ENCODE results near the gene HIBADH. TPM values are rescaled to one million over a fixed set of nuclear protein-coding genes. Genes with fewer than 3 reads are reported as not detected.
"Not testable (repeated sequence)": the region's sequence is repeated elsewhere in the genome, so short reads cannot be mapped to it uniquely, and the experiment has no call there.

Gene HIBADH
- total RNA-seq, 1 experiment from 2014 or later = 31.2 TPM

DNA sequence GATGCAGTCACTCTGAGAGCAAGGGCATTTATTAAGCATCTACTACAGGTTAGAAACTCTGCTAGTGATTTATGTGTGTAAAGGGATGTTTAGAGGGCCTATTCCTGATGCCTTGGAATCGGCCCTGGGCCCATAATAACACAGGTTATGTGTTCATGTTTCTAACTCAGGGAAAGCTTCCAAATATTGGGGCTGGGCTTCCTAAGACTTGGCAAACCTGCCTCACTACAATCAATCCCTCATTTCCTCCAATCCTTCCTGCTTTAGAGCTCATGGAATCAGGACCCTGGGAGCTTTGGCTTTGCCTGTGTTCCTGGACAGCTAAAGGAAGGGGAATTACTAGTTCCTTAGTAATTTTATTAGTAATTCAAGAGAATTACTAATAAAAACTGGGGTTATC lies 148.8 kb downstream of the HIBADH start:
- TF ChIP-seq TCF7L2 (IDR thresholded peaks at IDR 0.05; ENCODE audit: low read depth, low read length) = no peak
- TF ChIP-seq SIN3A (IDR thresholded peaks at IDR 0.05; ENCODE audit: borderline replicate concordance, insufficient read depth, low read depth, low read length) = no peak
- TF ChIP-seq, protein P1, sequence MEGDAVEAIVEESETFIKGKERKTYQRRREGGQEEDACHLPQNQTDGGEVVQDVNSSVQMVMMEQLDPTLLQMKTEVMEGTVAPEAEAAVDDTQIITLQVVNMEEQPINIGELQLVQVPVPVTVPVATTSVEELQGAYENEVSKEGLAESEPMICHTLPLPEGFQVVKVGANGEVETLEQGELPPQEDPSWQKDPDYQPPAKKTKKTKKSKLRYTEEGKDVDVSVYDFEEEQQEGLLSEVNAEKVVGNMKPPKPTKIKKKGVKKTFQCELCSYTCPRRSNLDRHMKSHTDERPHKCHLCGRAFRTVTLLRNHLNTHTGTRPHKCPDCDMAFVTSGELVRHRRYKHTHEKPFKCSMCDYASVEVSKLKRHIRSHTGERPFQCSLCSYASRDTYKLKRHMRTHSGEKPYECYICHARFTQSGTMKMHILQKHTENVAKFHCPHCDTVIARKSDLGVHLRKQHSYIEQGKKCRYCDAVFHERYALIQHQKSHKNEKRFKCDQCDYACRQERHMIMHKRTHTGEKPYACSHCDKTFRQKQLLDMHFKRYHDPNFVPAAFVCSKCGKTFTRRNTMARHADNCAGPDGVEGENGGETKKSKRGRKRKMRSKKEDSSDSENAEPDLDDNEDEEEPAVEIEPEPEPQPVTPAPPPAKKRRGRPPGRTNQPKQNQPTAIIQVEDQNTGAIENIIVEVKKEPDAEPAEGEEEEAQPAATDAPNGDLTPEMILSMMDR (IDR thresholded peaks at IDR 0.05) = no peak
- TF ChIP-seq, protein P2, sequence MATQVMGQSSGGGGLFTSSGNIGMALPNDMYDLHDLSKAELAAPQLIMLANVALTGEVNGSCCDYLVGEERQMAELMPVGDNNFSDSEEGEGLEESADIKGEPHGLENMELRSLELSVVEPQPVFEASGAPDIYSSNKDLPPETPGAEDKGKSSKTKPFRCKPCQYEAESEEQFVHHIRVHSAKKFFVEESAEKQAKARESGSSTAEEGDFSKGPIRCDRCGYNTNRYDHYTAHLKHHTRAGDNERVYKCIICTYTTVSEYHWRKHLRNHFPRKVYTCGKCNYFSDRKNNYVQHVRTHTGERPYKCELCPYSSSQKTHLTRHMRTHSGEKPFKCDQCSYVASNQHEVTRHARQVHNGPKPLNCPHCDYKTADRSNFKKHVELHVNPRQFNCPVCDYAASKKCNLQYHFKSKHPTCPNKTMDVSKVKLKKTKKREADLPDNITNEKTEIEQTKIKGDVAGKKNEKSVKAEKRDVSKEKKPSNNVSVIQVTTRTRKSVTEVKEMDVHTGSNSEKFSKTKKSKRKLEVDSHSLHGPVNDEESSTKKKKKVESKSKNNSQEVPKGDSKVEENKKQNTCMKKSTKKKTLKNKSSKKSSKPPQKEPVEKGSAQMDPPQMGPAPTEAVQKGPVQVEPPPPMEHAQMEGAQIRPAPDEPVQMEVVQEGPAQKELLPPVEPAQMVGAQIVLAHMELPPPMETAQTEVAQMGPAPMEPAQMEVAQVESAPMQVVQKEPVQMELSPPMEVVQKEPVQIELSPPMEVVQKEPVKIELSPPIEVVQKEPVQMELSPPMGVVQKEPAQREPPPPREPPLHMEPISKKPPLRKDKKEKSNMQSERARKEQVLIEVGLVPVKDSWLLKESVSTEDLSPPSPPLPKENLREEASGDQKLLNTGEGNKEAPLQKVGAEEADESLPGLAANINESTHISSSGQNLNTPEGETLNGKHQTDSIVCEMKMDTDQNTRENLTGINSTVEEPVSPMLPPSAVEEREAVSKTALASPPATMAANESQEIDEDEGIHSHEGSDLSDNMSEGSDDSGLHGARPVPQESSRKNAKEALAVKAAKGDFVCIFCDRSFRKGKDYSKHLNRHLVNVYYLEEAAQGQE (IDR thresholded peaks at IDR 0.05; ENCODE audit: insufficient read depth in 1 of 2, low read depth in 2 of 2, low read length in 1 of 2) = no peak
- no peak for TF ChIP-seq POLR2AphosphoS5 (IDR thresholded peaks at IDR 0.05; ENCODE audit: low read depth, low read length)
- ChIA-PET CTCF (no interaction called here), POLR2A (no interaction called here)
- Histone ChIP-seq H3K36me3 (ENCODE audit: control insufficient read depth, insufficient read depth, low read length) (no peaks in the 10 kb centered on the region), H3K4me1 (ENCODE audit: control insufficient read depth, insufficient read depth, low read length) (no peaks in the 10 kb centered on the region), H3K27ac (ENCODE audit: low read length) (no peak overlapping the region), H3K27me3 (ENCODE audit: control insufficient read depth, insufficient read depth, low read length) (no peaks in the 10 kb centered on the region), H3K4me3 (ENCODE audit: low read depth in 2 of 2, low read length in 2 of 2) (no peak overlapping the region), H3K9me3 (ENCODE audit: control insufficient read depth, insufficient read depth, low read depth, low read length) (no peaks in the 10 kb centered on the region)
- BruUV-seq (replicated peaks) = no TSS peak
- intact Hi-C loops (cut with micrococcal nuclease; ENCODE audit: unreplicated experiment) (no loop called here), in situ Hi-C loops (cut with HindIII; ENCODE audit: low pct_unique_long_range_greater_than_20kb, low sequenced_read_pairs) (no loop called here)
- ATAC-seq = no peak
- no peak for DNase-seq (ENCODE audit: low read depth, low spot score)

DNA sequence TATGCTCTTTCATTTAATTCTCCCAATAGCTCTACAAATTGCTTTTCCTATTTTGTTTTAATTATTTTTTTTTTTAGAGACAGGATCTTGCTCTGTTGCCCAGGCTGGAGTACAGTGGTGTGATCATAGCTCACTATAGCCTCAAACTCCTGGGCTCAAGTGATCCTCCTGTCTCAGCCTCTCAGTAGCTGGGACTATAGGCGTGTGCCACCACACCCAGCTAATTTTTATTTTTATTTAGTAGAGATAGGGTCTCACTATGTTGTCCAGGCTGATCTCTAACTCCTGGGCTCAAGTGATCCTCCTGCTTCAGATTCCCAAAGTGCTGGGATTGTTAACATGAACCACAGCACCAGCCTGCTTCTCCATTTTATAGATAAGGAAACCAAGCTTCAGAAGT lies 151.3 kb downstream of the HIBADH start:
- H3K4me1 ChIP-seq (ENCODE audit: control insufficient read depth, insufficient read depth, low read length); BruUV-seq (replicated peaks); H3K9me3 ChIP-seq (ENCODE audit: control insufficient read depth, insufficient read depth, low read depth, low read length); H3K36me3 ChIP-seq (ENCODE audit: control insufficient read depth, insufficient read depth, low read length); DNase-seq (ENCODE audit: low read depth, low spot score); intact Hi-C loops (cut with micrococcal nuclease; ENCODE audit: unreplicated experiment); H3K4me3 ChIP-seq (ENCODE audit: low read depth in 2 of 2, low read length in 2 of 2); H3K27me3 ChIP-seq (ENCODE audit: control insufficient read depth, insufficient read depth, low read length); in situ Hi-C loops (cut with HindIII; ENCODE audit: low pct_unique_long_range_greater_than_20kb, low sequenced_read_pairs); ATAC-seq; H3K27ac ChIP-seq (ENCODE audit: low read length): not testable (repeated sequence)
- ChIA-PET POLR2A (interaction anchor here (0.5 kb wide), 1 partner anchor 94 kb away, joined by 3 read pairs; no protein-coding TSS in a partner anchor), CTCF (interaction anchor here (0.5 to 0.7 kb wide), 3 partner anchors 17 to 223 kb away, joined by 3 to 5 read pairs (median 5); no protein-coding TSS in a partner anchor)

DNA sequence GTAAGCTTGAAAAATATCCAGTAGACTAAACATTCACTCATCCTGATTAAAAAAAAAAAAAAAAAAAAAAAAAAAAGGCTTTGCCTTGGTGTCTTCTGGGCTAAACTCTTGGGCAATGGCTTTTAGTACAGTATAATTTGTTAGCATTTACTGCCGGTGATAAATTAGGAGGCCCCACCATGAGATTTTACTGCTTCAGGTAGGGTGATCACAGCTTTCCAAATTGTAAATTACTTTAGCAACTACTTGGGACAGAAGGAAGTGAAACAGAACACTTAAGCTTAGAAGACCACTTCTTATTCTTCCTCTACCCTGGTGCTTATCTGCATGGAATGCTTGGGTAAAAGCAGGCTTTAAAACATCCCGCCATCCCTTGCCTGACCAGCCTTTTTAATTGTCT lies 152.1 kb downstream of the HIBADH start:
- no TSS peak for BruUV-seq (replicated peaks)

More for the DNA sequence above, 152.1 kb downstream of the HIBADH start:
- in situ Hi-C loops (cut with HindIII; ENCODE audit: low pct_unique_long_range_greater_than_20kb, low sequenced_read_pairs) = no loop called here
- no peaks in the 10 kb centered on the region for H3K9me3 ChIP-seq (ENCODE audit: control insufficient read depth, insufficient read depth, low read depth, low read length)
- intact Hi-C loops (cut with micrococcal nuclease; ENCODE audit: unreplicated experiment) = no loop called here
- ChIA-PET CTCF (no interaction called here), POLR2A (interaction anchor here (0.6 kb wide), 1 partner anchor 54 kb away, joined by 3 read pairs; no protein-coding TSS in a partner anchor)
- DNase-seq (ENCODE audit: low read depth, low spot score) (no peak), ATAC-seq (no peak)
- H3K4me3 ChIP-seq (ENCODE audit: low read depth in 2 of 2, low read length in 2 of 2) = no peak overlapping the region
- TF ChIP-seq, protein P1 (IDR thresholded peaks at IDR 0.05) = no peak
- TF ChIP-seq, protein P2 (IDR thresholded peaks at IDR 0.05; ENCODE audit: insufficient read depth in 1 of 2, low read depth in 2 of 2, low read length in 1 of 2) = no peak
- TF ChIP-seq POLR2AphosphoS5 (IDR thresholded peaks at IDR 0.05; ENCODE audit: low read depth, low read length) (no peak), TCF7L2 (IDR thresholded peaks at IDR 0.05; ENCODE audit: low read depth, low read length) (no peak), SIN3A (IDR thresholded peaks at IDR 0.05; ENCODE audit: borderline replicate concordance, insufficient read depth, low read depth, low read length) (no peak)
- H3K27ac ChIP-seq (ENCODE audit: low read length) = no peak overlapping the region
- no peaks in the 10 kb centered on the region for H3K36me3 ChIP-seq (ENCODE audit: control insufficient read depth, insufficient read depth, low read length)
- H3K4me1 ChIP-seq (ENCODE audit: control insufficient read depth, insufficient read depth, low read length) = no peaks in the 10 kb centered on the region
- no peaks in the 10 kb centered on the region for H3K27me3 ChIP-seq (ENCODE audit: control insufficient read depth, insufficient read depth, low read length)

Measured in Panc1 (cell line).